A549 (cell line): Measurements from ENCODE around the gene TMEM126A. TPM values are rescaled to one million over a fixed set of nuclear protein-coding genes. Genes with fewer than 3 reads are reported as not detected.

Experiments used
- ATAC-seq, 2 experiments: fragments of 200-7000 bp in 1 of 2; fragments of >200 bp in 1 of 2; cut with Nextera tagmentation in 1 of 2; cut with Tn5 transposase in 1 of 2; 3 replicates each; pipeline versions ENCODE4 v1.8.0 to v1.9.1; 2018 to 2020; ENCODE audit warnings: mild to moderate bottlenecking in 1 of 2, moderate library complexity in 1 of 2
- CTCF ChIA-PET: fragments of 300-600 bp; sonication (Branson Sonifier 250); formaldehyde crosslinking; extraction: SDS; loops from one replicate; lab custom pipeline; 2021; ENCODE audit warnings: antibody characterized with exemption, inconsistent platforms; lab: Yijun Ruan, JAX
- POLR2A ChIA-PET: fragments of 350-600 bp; formaldehyde crosslinking; extraction: SDS; loops from one replicate; lab custom pipeline; 2021; ENCODE audit warnings: antibody characterized with exemption, inconsistent platforms; lab: Yijun Ruan, JAX
- DNase-seq, 2 experiments: peaks; one replicate each; pipeline versions ENCODE4 v3.0.0 to v3.0.0-alpha.2; 2011 to 2016; ENCODE audit warnings: low read depth in 1 of 2, low spot score in 1 of 2
- FAIRE-seq: peaks from 2 replicates; lab custom pipeline; 2011; peaks lifted over from hg19 to GRCh38; lab: Jason Lieb, UNC
- H3K27ac ChIP-seq, 2 experiments: fragments of >200 bp; sonication (Bioruptor Twin); formaldehyde crosslinking; 3 replicates each; pipeline ENCODE4 v1.5.1; 2016 to 2017
- H3K4me1 ChIP-seq: fragments of >200 bp; sonication (Bioruptor Twin); formaldehyde crosslinking; 3 replicates; pipeline ENCODE4 v1.6.1; 2016
- H3K4me2 ChIP-seq: fragments of >200 bp; sonication (Bioruptor Twin); formaldehyde crosslinking; 3 replicates; pipeline ENCODE4 v1.6.1; 2016
- H3K4me3 ChIP-seq: fragments of >200 bp; sonication (Bioruptor Twin); formaldehyde crosslinking; 3 replicates; pipeline ENCODE4 v1.5.1; 2016
- H3K9me3 ChIP-seq: fragments of >200 bp; sonication (Bioruptor Twin); formaldehyde crosslinking; 3 replicates; pipeline ENCODE4 v1.6.1; 2016
- BCL3 ChIP-seq: fragments of >200 bp; sonication (Bioruptor Twin); formaldehyde crosslinking; IDR thresholded peaks from 3 replicates; pipeline ENCODE4 v1.6.1; 2016
- CBX8 ChIP-seq: fragments of 200-600 bp; sonication (generic); IDR thresholded peaks from 2 replicates; pipeline ENCODE4 v1.6.1; 2016
- CHD4 ChIP-seq: fragments of 200-600 bp; sonication (generic); IDR thresholded peaks from 2 replicates; pipeline ENCODE4 v1.6.1; 2016; ENCODE audit warnings: antibody characterized with exemption, mild to moderate bottlenecking, borderline replicate concordance
- EHF ChIP-seq: fragments of 250-450 bp; sonication (Bioruptor Pico); IDR thresholded peaks from 2 replicates; pipeline ENCODE4 v1.5.0; 2020; ENCODE audit warnings: mild to moderate bottlenecking
- EHMT2 ChIP-seq: fragments of 200-600 bp; sonication (generic); IDR thresholded peaks from 2 replicates; pipeline ENCODE4 v1.6.1; 2016; ENCODE audit warnings: antibody characterized with exemption, low read depth, mild to moderate bottlenecking, moderate library complexity
- GATA3 ChIP-seq: IDR thresholded peaks from 2 replicates; pipeline ENCODE4 v1.6.1; 2012; ENCODE audit warnings: borderline replicate concordance
- JUN ChIP-seq, 2 experiments: fragments of >200 bp; sonication (Bioruptor Twin); formaldehyde crosslinking; IDR thresholded peaks; 2 replicates in 1 of 2; 3 replicates in 1 of 2; pipeline ENCODE4 v1.6.1; 2016 to 2017
- JUNB ChIP-seq: fragments of >200 bp; sonication (Bioruptor Twin); formaldehyde crosslinking; IDR thresholded peaks from 2 replicates; pipeline ENCODE4 v1.6.1; 2016
- MAFK ChIP-seq: fragments of 450-650 bp; IDR thresholded peaks from 2 replicates; pipeline ENCODE4 v1.6.1; 2014; ENCODE audit not compliant: partially characterized antibody
- PBX3 ChIP-seq: IDR thresholded peaks from 2 replicates; pipeline ENCODE4 v1.6.1; 2012
- POLR2A ChIP-seq: IDR thresholded peaks from 2 replicates; pipeline ENCODE4 v1.6.1; 2012; ENCODE audit warnings: mild to moderate bottlenecking, low read length
- WGBS: methylation state at CpG from one replicate; pipeline ENCODE4 v1.1.6; 2017; ENCODE audit errors: missing lambda C conversion rate; 5-methylcytosine and 5-hydroxymethylcytosine counted together
- polyA plus RNA-seq, 4 experiments: library from polyadenylated mRNA; depleted of rRNA in 3 of 4; stranded (reverse); fragments of >200 nt; fragmentation: RNase III in 1 of 4; extraction: RNeasy Plus Mini Kit Qiagen cat#74134 plus additional on column Dnase treatment in 1 of 4; gene quantifications; 2 replicates in 3 of 4; 3 replicates in 1 of 4; pipeline ENCODE4 v1.2.3, GENCODE V29; 2011 to 2017
- TF ChIP-seq, protein P1 (sequence below): fragments of 450-650 bp; IDR thresholded peaks from 2 replicates; pipeline ENCODE4 v1.6.1; 2014; ENCODE audit warnings: antibody characterized with exemption

TMEM126A gene
- polyA plus RNA-seq, 2 of the 4 experiments (the other 2 are of a cell fraction): 74.9 to 123 TPM

- FAIRE-seq: peak; percentile 84
- CTCF ChIA-PET: interaction anchor here (1.0 to 1.5 kb wide), 3 partner anchors 10 to 120 kb away, joined by 4 read pairs; no protein-coding TSS in a partner anchor
- WGBS: 93% methylated on average over 3 of the region's 3 CpGs
These were observed 57.2 kb downstream of the TMEM126A start for GRCh38 chr11:85704967-85705366.

GRCh38 chr11:85705800-85706199, 58.0 kb downstream of the TMEM126A start:
- peaks cover 7% of the 10 kb centered on the region; the same call in 1 of the 3 replicates for H3K4me1 ChIP-seq
- ChIA-PET POLR2A (no interaction called here), CTCF (interaction anchor here (1.0 kb wide), 1 partner anchor 11 kb away, joined by 4 read pairs; no protein-coding TSS in a partner anchor)
- DNase-seq (no peak), ATAC-seq (no peak), FAIRE-seq (no peak)
- no peak overlapping the region for H3K27ac ChIP-seq
- no peaks in the 10 kb centered on the region for H3K9me3 ChIP-seq
- TF ChIP-seq JUNB: no peak
- TF ChIP-seq, protein P1, sequence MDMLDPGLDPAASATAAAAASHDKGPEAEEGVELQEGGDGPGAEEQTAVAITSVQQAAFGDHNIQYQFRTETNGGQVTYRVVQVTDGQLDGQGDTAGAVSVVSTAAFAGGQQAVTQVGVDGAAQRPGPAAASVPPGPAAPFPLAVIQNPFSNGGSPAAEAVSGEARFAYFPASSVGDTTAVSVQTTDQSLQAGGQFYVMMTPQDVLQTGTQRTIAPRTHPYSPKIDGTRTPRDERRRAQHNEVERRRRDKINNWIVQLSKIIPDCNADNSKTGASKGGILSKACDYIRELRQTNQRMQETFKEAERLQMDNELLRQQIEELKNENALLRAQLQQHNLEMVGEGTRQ: no peak
- TF ChIP-seq EHMT2: no peak
- TF ChIP-seq POLR2A: no peak
- no peak for TF ChIP-seq JUN (IDR thresholded peaks at IDR 0.05)
- no peak for TF ChIP-seq CHD4
- no peak for TF ChIP-seq EHF (CRISPR knock-in tag)
- no peak for TF ChIP-seq PBX3
- TF ChIP-seq GATA3: no peak
- no peak for TF ChIP-seq BCL3
- H3K4me3 ChIP-seq: no peak overlapping the region
- H3K4me2 ChIP-seq: no peak overlapping the region

More at GRCh38 chr11:85704967-85705366, 57.2 kb downstream of the TMEM126A start:
- H3K4me1 ChIP-seq: peaks cover 7% of the 10 kb centered on the region; the same call in 1 of the 3 replicates
- H3K9me3 ChIP-seq: no peaks in the 10 kb centered on the region
- no peak for TF ChIP-seq CBX8
- peak; percentile 85 for TF ChIP-seq MAFK
- TF ChIP-seq, all 56 proteins: peak for 1
- POLR2A ChIA-PET: no interaction called here
- DNase-seq (no peak), ATAC-seq (no peak)
- Histone ChIP-seq H3K4me3 (no peak overlapping the region), H3K27ac (no peak overlapping the region), H3K4me2 (no peak overlapping the region)

Other genes with a start within 250 kb of the TMEM126A start
- 0.66 and 0.79 TPM in 2 replicates for gene DLG2, start 20.6 kb upstream of the TMEM126A start, polyA plus RNA-seq (2011; rRNA removed)
- gene DLG2, start 20.6 kb upstream of the TMEM126A start, polyA plus RNA-seq (2017; fragmentation: RNase III; extraction: RNeasy Plus Mini Kit Qiagen cat#74134 plus additional on column Dnase treatment): 0.26 to 0.40 TPM (median 0.31 TPM) in 3 replicates
- 88.9 and 114 TPM in 2 replicates for gene TMEM126B, start 19.4 kb upstream of the TMEM126A start, polyA plus RNA-seq (2011; rRNA removed)
- 70.6 to 82.4 TPM (median 75.0 TPM) in 3 replicates for gene TMEM126B, start 19.4 kb upstream of the TMEM126A start, polyA plus RNA-seq (2017; fragmentation: RNase III; extraction: RNeasy Plus Mini Kit Qiagen cat#74134 plus additional on column Dnase treatment)
- 58.5 and 61.8 TPM in 2 replicates for gene CREBZF, start 17.2 kb downstream of the TMEM126A start, polyA plus RNA-seq (2011; rRNA removed)
- 48.2 to 58.6 TPM (median 57.8 TPM) in 3 replicates for gene CREBZF, start 17.2 kb downstream of the TMEM126A start, polyA plus RNA-seq (2017; fragmentation: RNase III; extraction: RNeasy Plus Mini Kit Qiagen cat#74134 plus additional on column Dnase treatment)
- 0.05 and 0.07 TPM in 2 replicates for gene CCDC89, start 38.2 kb downstream of the TMEM126A start, polyA plus RNA-seq (2011; rRNA removed)
- not detected in 3 replicates for gene CCDC89, start 38.2 kb downstream of the TMEM126A start, polyA plus RNA-seq (2017; fragmentation: RNase III; extraction: RNeasy Plus Mini Kit Qiagen cat#74134 plus additional on column Dnase treatment)
- gene SYTL2, start 163.2 kb downstream of the TMEM126A start, polyA plus RNA-seq (2011; rRNA removed): 34.2 and 41.6 TPM in 2 replicates
- gene SYTL2, start 163.2 kb downstream of the TMEM126A start, polyA plus RNA-seq (2017; fragmentation: RNase III; extraction: RNeasy Plus Mini Kit Qiagen cat#74134 plus additional on column Dnase treatment): 10.8 to 15.5 TPM (median 11.6 TPM) in 3 replicates
- gene CCDC83, start 207.4 kb downstream of the TMEM126A start, polyA plus RNA-seq (2011; rRNA removed): not detected in 2 replicates
- gene CCDC83, start 207.4 kb downstream of the TMEM126A start, polyA plus RNA-seq (2017; fragmentation: RNase III; extraction: RNeasy Plus Mini Kit Qiagen cat#74134 plus additional on column Dnase treatment): not detected in 3 replicates